IMR-90 (cell line): ENCODE results near the gene SET. TPM values are rescaled to one million over a fixed set of nuclear protein-coding genes. Genes with fewer than 3 reads are reported as not detected.

Experiments used
- ATAC-seq: fragments of 200-7000 bp; cut with Tn5 transposase; 2 replicates; pipeline ENCODE4 v1.9.1; 2020; ENCODE audit warnings: low read depth, mild to moderate bottlenecking, moderate library complexity
- BruUV-seq: library from RNA; stranded (reverse); fragments of 400-500 nt; replicated peaks from 2 replicates; lab custom pipeline; 2021; lab: Mats Ljungman, UMichigan
- CTCF ChIA-PET: fragments of 300-600 bp; formaldehyde crosslinking; extraction: SDS; loops from one replicate; lab custom pipeline; 2021; ENCODE audit warnings: antibody characterized with exemption; lab: Yijun Ruan, JAX
- POLR2A ChIA-PET: fragments of 300-600 bp; sonication (Branson Sonifier 250); formaldehyde crosslinking; loops from one replicate; lab custom pipeline; 2022; ENCODE audit warnings: antibody characterized with exemption; ENCODE audit not compliant: unreplicated experiment; lab: Charles Lee
- DNase-seq: peaks from one replicate; pipeline ENCODE4 v3.0.0; 2013
- H2AFZ ChIP-seq: replicated peaks from 2 replicates; pipeline ENCODE3; 2013; ENCODE audit warnings: low read length, mild to moderate bottlenecking; ENCODE audit not compliant: poor library complexity
- H2AK5ac ChIP-seq: 2 replicates; pipeline ENCODE4 v1.6.1; 2013; ENCODE audit warnings: low read depth, low read length, inconsistent platforms
- H2AK9ac ChIP-seq: replicated peaks from 2 replicates; pipeline ENCODE3; 2013; ENCODE audit warnings: mild to moderate bottlenecking, low read depth, low read length, moderate library complexity; ENCODE audit not compliant: poor library complexity
- H2BK120ac ChIP-seq: 2 replicates; pipeline ENCODE4 v1.6.1; 2013; ENCODE audit warnings: low read depth, low read length, inconsistent platforms
- H2BK15ac ChIP-seq: 3 replicates; pipeline ENCODE4 v1.6.1; 2013; ENCODE audit warnings: low read depth, low read length, inconsistent platforms
- H2BK20ac ChIP-seq: 2 replicates; pipeline ENCODE4 v1.6.1; 2013; ENCODE audit warnings: low read depth, mild to moderate bottlenecking, inconsistent platforms, low read length, moderate library complexity
- H2BK5ac ChIP-seq: 2 replicates; pipeline ENCODE4 v1.6.1; 2013; ENCODE audit warnings: mild to moderate bottlenecking, low read depth, low read length, inconsistent platforms; ENCODE audit not compliant: poor library complexity, severe bottlenecking
- H3K14ac ChIP-seq: replicated peaks from 2 replicates; pipeline ENCODE4 v1.6.1; 2013; ENCODE audit warnings: low read depth, low read length, inconsistent platforms
- H3K18ac ChIP-seq: 2 replicates; pipeline ENCODE4 v1.6.1; 2013; ENCODE audit warnings: low read depth, low read length, control low read depth
- H3K23ac ChIP-seq: 2 replicates; pipeline ENCODE4 v1.6.1; 2013; ENCODE audit warnings: low read depth, low read length, inconsistent platforms
- H3K27ac ChIP-seq: 2 replicates; pipeline ENCODE4 v1.5.1; 2013; ENCODE audit warnings: mild to moderate bottlenecking, control low read depth, low read length; ENCODE audit not compliant: insufficient read depth
- H3K27me3 ChIP-seq: 2 replicates; pipeline ENCODE4 v1.6.1; 2013; ENCODE audit warnings: low read length; ENCODE audit not compliant: control insufficient read depth, insufficient read depth
- H3K36me3 ChIP-seq: 2 replicates; pipeline ENCODE4 v1.6.1; 2013; ENCODE audit warnings: low read length, mixed read lengths; ENCODE audit not compliant: control insufficient read depth, insufficient read depth
- H3K4ac ChIP-seq: 2 replicates; pipeline ENCODE4 v1.6.1; 2013; ENCODE audit warnings: low read depth, low read length, inconsistent platforms
- H3K4me1 ChIP-seq: 2 replicates; pipeline ENCODE4 v1.6.1; 2013; ENCODE audit warnings: low read length, mixed read lengths; ENCODE audit not compliant: control insufficient read depth, insufficient read depth
- H3K4me2 ChIP-seq: 2 replicates; pipeline ENCODE4 v1.6.1; 2013; ENCODE audit warnings: low read depth, mild to moderate bottlenecking, control low read depth, low read length, moderate library complexity
- H3K4me3 ChIP-seq: 2 replicates; pipeline ENCODE4 v1.5.1; 2013; ENCODE audit warnings: low read depth, mild to moderate bottlenecking, control low read depth, low read length, moderate library complexity; ENCODE audit not compliant: insufficient read depth
- H3K56ac ChIP-seq: 2 replicates; pipeline ENCODE4 v1.6.1; 2013; ENCODE audit warnings: low read length, inconsistent platforms; ENCODE audit not compliant: insufficient read depth; ENCODE audit errors: extremely low read depth
- H3K79me1 ChIP-seq, 2 experiments: 2 replicates each; pipeline ENCODE4 v1.6.1; 2013; ENCODE audit warnings: low read length in 2 of 2, inconsistent platforms in 1 of 2, low read depth in 1 of 2
- H3K9ac ChIP-seq: 2 replicates; pipeline ENCODE4 v1.6.1; 2013; ENCODE audit warnings: low read depth, low read length, control low read depth
- H3K9me1 ChIP-seq: 2 replicates; pipeline ENCODE4 v1.6.1; 2013; ENCODE audit warnings: low read length, inconsistent platforms; ENCODE audit not compliant: insufficient read depth
- H3K9me3 ChIP-seq: 2 replicates; pipeline ENCODE4 v1.6.1; 2013; ENCODE audit warnings: low read length; ENCODE audit not compliant: control insufficient read depth, insufficient read depth
- H4K20me1 ChIP-seq: 2 replicates; pipeline ENCODE4 v1.6.1; 2013; ENCODE audit warnings: low read length, inconsistent platforms; ENCODE audit not compliant: insufficient read depth
- H4K5ac ChIP-seq: 2 replicates; pipeline ENCODE4 v1.6.1; 2013; ENCODE audit warnings: mild to moderate bottlenecking, low read depth, low read length, control low read depth
- H4K8ac ChIP-seq, 2 experiments: 2 replicates each; pipeline ENCODE4 v1.6.1; 2013; ENCODE audit warnings: low read depth in 2 of 2, low read length in 2 of 2, control low read depth in 1 of 2, inconsistent platforms in 1 of 2
- H4K91ac ChIP-seq: 2 replicates; pipeline ENCODE4 v1.6.1; 2013; ENCODE audit warnings: low read depth, low read length, inconsistent platforms; ENCODE audit not compliant: insufficient read depth
- BHLHE40 ChIP-seq: fragments of 150-350 bp; IDR thresholded peaks from 2 replicates; pipeline ENCODE4 v1.6.1; 2016; ENCODE audit warnings: mild to moderate bottlenecking, low read depth, low read length
- MAFK ChIP-seq: IDR thresholded peaks from 2 replicates; pipeline ENCODE4 v1.6.1; 2012; ENCODE audit warnings: low read depth, low read length, improper control_type of control experiment
- NFE2L2 ChIP-seq: fragments of 150-350 bp; IDR thresholded peaks from 2 replicates; pipeline ENCODE4 v1.6.1; 2016; ENCODE audit warnings: low read depth, mild to moderate bottlenecking, low read length
- RFX5 ChIP-seq: IDR thresholded peaks from 2 replicates; pipeline ENCODE4 v1.8.0; 2012; ENCODE audit warnings: low read depth, mild to moderate bottlenecking, low read length, moderate library complexity
- SMC3 ChIP-seq: fragments of 150-350 bp; IDR thresholded peaks from 2 replicates; pipeline ENCODE4 v1.6.1; 2016; ENCODE audit warnings: low read depth, mild to moderate bottlenecking, antibody characterized with exemption, low read length, moderate library complexity
- USF2 ChIP-seq: fragments of 150-350 bp; IDR thresholded peaks from 2 replicates; pipeline ENCODE4 v1.6.1; 2017; ENCODE audit warnings: mild to moderate bottlenecking, antibody characterized with exemption, low read length, low read depth
- WGBS, 2 experiments: methylation state at CpG; one replicate each; pipeline versions ENCODE4 v1.1.5 to v1.1.7; 2013; ENCODE audit warnings: missing lambda C conversion rate in 2 of 2; ENCODE audit not compliant: insufficient read length in 1 of 2; ENCODE audit errors: extremely low coverage in 2 of 2; 5-methylcytosine and 5-hydroxymethylcytosine counted together
- dilution Hi-C: fragments of 300-500 bp; cut with HindIII; formaldehyde crosslinking; loops from one replicate; pipeline ENCODE4 v1.14.3; 2018; ENCODE audit warnings: low sequenced_read_pairs; ENCODE audit not compliant: unreplicated experiment
- in situ Hi-C: fragments of 300-500 bp; cut with MboI; formaldehyde crosslinking; loops from 3 replicates; pipeline ENCODE4 v1.14.3; 2019; ENCODE audit warnings: low sequenced_read_pairs, inconsistent platforms, mixed read lengths
- intact Hi-C: fragments of 100-400 bp; cut with micrococcal nuclease; formaldehyde crosslinking; loops from 2 replicates; pipeline ENCODE4 v1.10.0; 2022
- polyA plus RNA-seq, 3 experiments: library from polyadenylated mRNA; depleted of rRNA; stranded (reverse); fragments of >200 nt; gene quantifications; 2 replicates each; pipeline ENCODE4 v1.2.3, GENCODE V29; 2012; ENCODE audit warnings: low replicate concordance in 1 of 3
- total RNA-seq: library from RNA; depleted of rRNA; stranded (reverse); fragments of >200 nt; gene quantifications from 2 replicates; pipeline ENCODE4 v1.2.3, GENCODE V29; 2012
- TF ChIP-seq, protein P1 (sequence below): conservative IDR thresholded peaks from 2 replicates; pipeline ENCODE4 v1.5.1; 2012; ENCODE audit warnings: mild to moderate bottlenecking, low read depth, low read length, improper control_type of control experiment

SET gene
- total and polyA plus RNA-seq, 2 of the 4 experiments (the other 2 are of a cell fraction): 104 to 182 TPM

- dilution Hi-C loops: no loop called here
- Histone ChIP-seq H3K36me3 (peaks cover 7% of the 10 kb centered on the region), H3K9me3 (no peaks in the 10 kb centered on the region), H3K27me3 (no peaks in the 10 kb centered on the region), H3K4me2 (no peak overlapping the region), H3K56ac (no peak overlapping the region), H4K8ac (no peak overlapping the region; a peak in 1 of 4 replicates), H4K20me1 (no peaks in the 10 kb centered on the region; the same call in 1 of the 2 replicates), H3K9me1 (peaks cover 11% of the 10 kb centered on the region), H2AFZ (peak overlapping the region; percentile 4), H2BK15ac (no peak overlapping the region), H2BK120ac (no peak overlapping the region; the same call in 1 of the 2 replicates), H3K4ac (no peak overlapping the region), H4K5ac (no peak overlapping the region), H2BK20ac (no peak overlapping the region), H3K23ac (no peak overlapping the region), H3K27ac (no peak overlapping the region), H3K18ac (no peak overlapping the region), H3K79me1 (peaks cover 0 to 32% of the 10 kb centered on the region in 2 experiments; a peak in 3 of 4 replicates), H4K91ac (no peak overlapping the region), H2AK5ac (no peak overlapping the region; the same call in 1 of the 2 replicates), H3K14ac (no peak overlapping the region), H3K4me1 (no peaks in the 10 kb centered on the region), H2AK9ac (no peak overlapping the region), H3K9ac (no peak overlapping the region), H3K4me3 (no peak overlapping the region), H2BK5ac (no peak overlapping the region)
- CTCF ChIA-PET: interaction anchor here (1.1 kb wide), 1 partner anchor 9 kb away, joined by 4 read pairs; no protein-coding TSS in a partner anchor
- BruUV-seq: no TSS peak
- in situ Hi-C loops: no loop called here
- WGBS, 2 experiments: 43% methylated on average over 5 of the region's 10 CpGs; no CpG with 5 or more reads in 1 of the 2 experiments
- no peak for ATAC-seq
- intact Hi-C loops: no loop called here
- TF ChIP-seq, protein P1, sequence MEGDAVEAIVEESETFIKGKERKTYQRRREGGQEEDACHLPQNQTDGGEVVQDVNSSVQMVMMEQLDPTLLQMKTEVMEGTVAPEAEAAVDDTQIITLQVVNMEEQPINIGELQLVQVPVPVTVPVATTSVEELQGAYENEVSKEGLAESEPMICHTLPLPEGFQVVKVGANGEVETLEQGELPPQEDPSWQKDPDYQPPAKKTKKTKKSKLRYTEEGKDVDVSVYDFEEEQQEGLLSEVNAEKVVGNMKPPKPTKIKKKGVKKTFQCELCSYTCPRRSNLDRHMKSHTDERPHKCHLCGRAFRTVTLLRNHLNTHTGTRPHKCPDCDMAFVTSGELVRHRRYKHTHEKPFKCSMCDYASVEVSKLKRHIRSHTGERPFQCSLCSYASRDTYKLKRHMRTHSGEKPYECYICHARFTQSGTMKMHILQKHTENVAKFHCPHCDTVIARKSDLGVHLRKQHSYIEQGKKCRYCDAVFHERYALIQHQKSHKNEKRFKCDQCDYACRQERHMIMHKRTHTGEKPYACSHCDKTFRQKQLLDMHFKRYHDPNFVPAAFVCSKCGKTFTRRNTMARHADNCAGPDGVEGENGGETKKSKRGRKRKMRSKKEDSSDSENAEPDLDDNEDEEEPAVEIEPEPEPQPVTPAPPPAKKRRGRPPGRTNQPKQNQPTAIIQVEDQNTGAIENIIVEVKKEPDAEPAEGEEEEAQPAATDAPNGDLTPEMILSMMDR: no peak
- TF ChIP-seq RFX5: no peak
- TF ChIP-seq USF2: no peak
- TF ChIP-seq MAFK: no peak
- no peak for TF ChIP-seq SMC3
- TF ChIP-seq NFE2L2: no peak
- no peak for TF ChIP-seq BHLHE40
- POLR2A ChIA-PET: no interaction called here
- no peak for DNase-seq
Measured at GRCh38 chr9:128701227-128701854, 12.3 kb downstream of the SET start.
